ENCODE results near the gene FBH1.
"Not testable (repeated sequence)": the region's sequence is repeated elsewhere in the genome, so short reads cannot be mapped to it uniquely, and the experiment has no call there.

FBH1 gene

GRCh38 chr10:5858811-5859210 lies 31.2 kb upstream of the FBH1 start:
- Histone ChIP-seq H3K27ac (ENCODE audit: insufficient read depth, low read length, poor library complexity, severe bottlenecking) (no peak overlapping the region), H3K9me3 (ENCODE audit: control insufficient read depth, low read length) (no peaks in the 10 kb centered on the region)

GRCh38 chr10:5860066-5860465 lies 30.0 kb upstream of the FBH1 start:
- Histone ChIP-seq H3K27me3 (replicated peaks; ENCODE audit: control insufficient read depth, insufficient read depth, low read length, poor library complexity, severe bottlenecking) (no peaks in the 10 kb centered on the region), H3K4me3 (ENCODE audit: insufficient read depth, low read depth, low read length, poor library complexity, severe bottlenecking) (no peak overlapping the region), H3K4me1 (ENCODE audit: control insufficient read depth, insufficient read depth, low read length, poor library complexity, severe bottlenecking) (no peaks in the 10 kb centered on the region), H3K9me3 (ENCODE audit: control insufficient read depth, low read length) (no peaks in the 10 kb centered on the region), H3K36me3 (ENCODE audit: control insufficient read depth, insufficient read depth, low read length) (no peaks in the 10 kb centered on the region), H3K27ac (ENCODE audit: insufficient read depth, low read length, poor library complexity, severe bottlenecking) (no peak overlapping the region)
- DNase-seq = no peak

More at GRCh38 chr10:5858811-5859210, 31.2 kb upstream of the FBH1 start:
- Histone ChIP-seq H3K4me3 (ENCODE audit: insufficient read depth, low read depth, low read length, poor library complexity, severe bottlenecking) (no peak overlapping the region), H3K27me3 (replicated peaks; ENCODE audit: control insufficient read depth, insufficient read depth, low read length, poor library complexity, severe bottlenecking) (no peaks in the 10 kb centered on the region), H3K4me1 (ENCODE audit: control insufficient read depth, insufficient read depth, low read length, poor library complexity, severe bottlenecking) (no peaks in the 10 kb centered on the region), H3K36me3 (ENCODE audit: control insufficient read depth, insufficient read depth, low read length) (no peaks in the 10 kb centered on the region)
- DNase-seq = no peak

GRCh38 chr10:5862360-5862961 lies 27.6 kb upstream of the FBH1 start:
- H3K4me3 ChIP-seq (ENCODE audit: insufficient read depth, low read depth, low read length, poor library complexity, severe bottlenecking) = no peak overlapping the region
- H3K4me1 ChIP-seq (ENCODE audit: control insufficient read depth, insufficient read depth, low read length, poor library complexity, severe bottlenecking) = no peaks in the 10 kb centered on the region
- no peak for DNase-seq
- no peak overlapping the region for H3K27ac ChIP-seq (ENCODE audit: insufficient read depth, low read length, poor library complexity, severe bottlenecking)
- no peaks in the 10 kb centered on the region for H3K9me3 ChIP-seq (ENCODE audit: control insufficient read depth, low read length)
- H3K36me3 ChIP-seq (ENCODE audit: control insufficient read depth, insufficient read depth, low read length) = no peaks in the 10 kb centered on the region
- no peaks in the 10 kb centered on the region for H3K27me3 ChIP-seq (replicated peaks; ENCODE audit: control insufficient read depth, insufficient read depth, low read length, poor library complexity, severe bottlenecking)

GRCh38 chr10:5862981-5863685 lies 26.9 kb upstream of the FBH1 start:
- not testable (repeated sequence) for DNase-seq; H3K36me3 ChIP-seq (ENCODE audit: control insufficient read depth, insufficient read depth, low read length); H3K4me3 ChIP-seq (ENCODE audit: insufficient read depth, low read depth, low read length, poor library complexity, severe bottlenecking); H3K9me3 ChIP-seq (ENCODE audit: control insufficient read depth, low read length); H3K27ac ChIP-seq (ENCODE audit: insufficient read depth, low read length, poor library complexity, severe bottlenecking); H3K27me3 ChIP-seq (replicated peaks; ENCODE audit: control insufficient read depth, insufficient read depth, low read length, poor library complexity, severe bottlenecking); H3K4me1 ChIP-seq (ENCODE audit: control insufficient read depth, insufficient read depth, low read length, poor library complexity, severe bottlenecking)

- DNase-seq; H3K27ac ChIP-seq (ENCODE audit: insufficient read depth, low read length, poor library complexity, severe bottlenecking); H3K4me1 ChIP-seq (ENCODE audit: control insufficient read depth, insufficient read depth, low read length, poor library complexity, severe bottlenecking); H3K4me3 ChIP-seq (ENCODE audit: insufficient read depth, low read depth, low read length, poor library complexity, severe bottlenecking); H3K9me3 ChIP-seq (ENCODE audit: control insufficient read depth, low read length); H3K36me3 ChIP-seq (ENCODE audit: control insufficient read depth, insufficient read depth, low read length); H3K27me3 ChIP-seq (replicated peaks; ENCODE audit: control insufficient read depth, insufficient read depth, low read length, poor library complexity, severe bottlenecking): not testable (repeated sequence)
Observed at GRCh38 chr10:5866451-5867081, 23.5 kb upstream of the FBH1 start.

- H3K27me3 ChIP-seq (replicated peaks; ENCODE audit: control insufficient read depth, insufficient read depth, low read length, poor library complexity, severe bottlenecking); H3K4me1 ChIP-seq (ENCODE audit: control insufficient read depth, insufficient read depth, low read length, poor library complexity, severe bottlenecking); H3K9me3 ChIP-seq (ENCODE audit: control insufficient read depth, low read length); H3K36me3 ChIP-seq (ENCODE audit: control insufficient read depth, insufficient read depth, low read length); DNase-seq; H3K4me3 ChIP-seq (ENCODE audit: insufficient read depth, low read depth, low read length, poor library complexity, severe bottlenecking); H3K27ac ChIP-seq (ENCODE audit: insufficient read depth, low read length, poor library complexity, severe bottlenecking): not testable (repeated sequence)
Observed at GRCh38 chr10:5867091-5867615, 22.9 kb upstream of the FBH1 start.

- H3K36me3 ChIP-seq (ENCODE audit: control insufficient read depth, insufficient read depth, low read length); H3K9me3 ChIP-seq (ENCODE audit: control insufficient read depth, low read length); DNase-seq; H3K4me1 ChIP-seq (ENCODE audit: control insufficient read depth, insufficient read depth, low read length, poor library complexity, severe bottlenecking); H3K4me3 ChIP-seq (ENCODE audit: insufficient read depth, low read depth, low read length, poor library complexity, severe bottlenecking); H3K27ac ChIP-seq (ENCODE audit: insufficient read depth, low read length, poor library complexity, severe bottlenecking); H3K27me3 ChIP-seq (replicated peaks; ENCODE audit: control insufficient read depth, insufficient read depth, low read length, poor library complexity, severe bottlenecking): not testable (repeated sequence)
Observed at GRCh38 chr10:5868383-5868782, 21.7 kb upstream of the FBH1 start.

- no peak overlapping the region for H3K27ac ChIP-seq (ENCODE audit: insufficient read depth, low read length, poor library complexity, severe bottlenecking)
- no peak overlapping the region for H3K4me3 ChIP-seq (ENCODE audit: insufficient read depth, low read depth, low read length, poor library complexity, severe bottlenecking)
- no peaks in the 10 kb centered on the region for H3K9me3 ChIP-seq (ENCODE audit: control insufficient read depth, low read length)
- no peaks in the 10 kb centered on the region for H3K4me1 ChIP-seq (ENCODE audit: control insufficient read depth, insufficient read depth, low read length, poor library complexity, severe bottlenecking)
- H3K27me3 ChIP-seq (replicated peaks; ENCODE audit: control insufficient read depth, insufficient read depth, low read length, poor library complexity, severe bottlenecking) = no peaks in the 10 kb centered on the region
- no peak for DNase-seq
- no peaks in the 10 kb centered on the region for H3K36me3 ChIP-seq (ENCODE audit: control insufficient read depth, insufficient read depth, low read length)
Observed at GRCh38 chr10:5869156-5869555, 20.9 kb upstream of the FBH1 start.

- DNase-seq = no peak
- Histone ChIP-seq H3K27me3 (replicated peaks; ENCODE audit: control insufficient read depth, insufficient read depth, low read length, poor library complexity, severe bottlenecking) (no peaks in the 10 kb centered on the region), H3K27ac (ENCODE audit: insufficient read depth, low read length, poor library complexity, severe bottlenecking) (no peak overlapping the region), H3K4me3 (ENCODE audit: insufficient read depth, low read depth, low read length, poor library complexity, severe bottlenecking) (no peak overlapping the region), H3K36me3 (ENCODE audit: control insufficient read depth, insufficient read depth, low read length) (no peaks in the 10 kb centered on the region), H3K9me3 (ENCODE audit: control insufficient read depth, low read length) (no peaks in the 10 kb centered on the region), H3K4me1 (ENCODE audit: control insufficient read depth, insufficient read depth, low read length, poor library complexity, severe bottlenecking) (no peaks in the 10 kb centered on the region)
Observed at GRCh38 chr10:5871596-5871995, 18.4 kb upstream of the FBH1 start.

GRCh38 chr10:5873515-5873995 lies 16.5 kb upstream of the FBH1 start:
- H3K9me3 ChIP-seq (ENCODE audit: control insufficient read depth, low read length) = no peaks in the 10 kb centered on the region
- H3K4me1 ChIP-seq (ENCODE audit: control insufficient read depth, insufficient read depth, low read length, poor library complexity, severe bottlenecking) = no peaks in the 10 kb centered on the region
- peaks cover 8% of the 10 kb centered on the region for H3K36me3 ChIP-seq (ENCODE audit: control insufficient read depth, insufficient read depth, low read length)
- H3K4me3 ChIP-seq (ENCODE audit: insufficient read depth, low read depth, low read length, poor library complexity, severe bottlenecking) = no peak overlapping the region
- no peaks in the 10 kb centered on the region for H3K27me3 ChIP-seq (replicated peaks; ENCODE audit: control insufficient read depth, insufficient read depth, low read length, poor library complexity, severe bottlenecking)
- no peak overlapping the region for H3K27ac ChIP-seq (ENCODE audit: insufficient read depth, low read length, poor library complexity, severe bottlenecking)
- DNase-seq = peak; percentile 6 to 39 (median 32)
